Measurements from ENCODE around the gene LRRC27.

Gene LRRC27

DNA sequence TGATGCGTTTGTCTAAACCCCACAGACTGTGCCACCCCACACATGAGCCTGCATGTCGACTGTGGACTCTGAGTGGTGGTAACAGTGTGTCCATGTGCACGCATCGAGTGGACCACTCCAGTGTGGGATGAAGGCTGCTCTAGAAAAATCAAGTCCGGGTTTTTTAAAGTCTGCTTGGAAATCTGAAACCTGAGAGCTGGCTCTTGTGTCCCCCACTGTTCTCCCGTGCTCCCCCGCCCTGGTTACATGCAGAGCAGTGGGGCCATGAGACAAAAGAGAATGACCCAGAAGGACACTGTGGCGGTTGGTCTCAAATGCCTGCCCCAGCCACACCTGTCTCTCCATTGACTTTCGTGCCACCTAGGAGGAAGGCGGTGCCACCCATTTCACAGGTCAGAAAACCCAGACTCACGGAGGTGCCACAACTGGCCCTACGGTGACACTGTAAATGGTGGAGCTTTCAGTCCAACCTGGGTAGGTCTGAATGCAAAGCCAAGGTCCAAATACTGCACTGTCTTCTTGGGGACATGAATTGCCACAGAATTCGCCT lies 37.7 kb downstream of the LRRC27 start:
- CTCF ChIA-PET: interaction anchor here (0.8 to 1.4 kb wide), 2 partner anchors 10 to 18 kb away, joined by 3 to 4 read pairs; no protein-coding TSS in a partner anchor
- POLR2A ChIA-PET: no interaction called here
- H3K27ac ChIP-seq (ENCODE audit: insufficient read depth in 1 of 2, low read depth in 1 of 2, low read length in 2 of 2, poor library complexity in 1 of 2, severe bottlenecking in 2 of 2): no peak overlapping the region
- no peaks in the 10 kb centered on the region for H3K9me3 ChIP-seq (ENCODE audit: control extremely low read depth in 1 of 5, control insufficient read depth in 4 of 5, insufficient read depth in 2 of 5, low read depth in 1 of 5, low read length in 4 of 5)
- no peak for DNase-seq
- H3K27me3 ChIP-seq (replicated peaks in 2 of 5; ENCODE audit: control insufficient read depth in 4 of 5, insufficient read depth in 5 of 5, low read length in 4 of 5): no peaks in the 10 kb centered on the region
- peaks cover 0 to 22% (median 20%) of the 10 kb centered on the region in 4 experiments for H3K4me1 ChIP-seq (ENCODE audit: control extremely low read depth in 1 of 4, control insufficient read depth in 4 of 4, insufficient read depth in 4 of 4, low read length in 3 of 4)
- peaks cover 0 to 17% (median 5%) of the 10 kb centered on the region in 4 experiments for H3K36me3 ChIP-seq (ENCODE audit: control insufficient read depth in 4 of 4, insufficient read depth in 4 of 4, low read length in 3 of 4)
- over 99% methylated on average over 13 of the region's 13 CpGs for WGBS (ENCODE audit: insufficient coverage)
- H3K4me3 ChIP-seq (ENCODE audit: control insufficient read depth in 1 of 7, extremely low read depth in 1 of 7, insufficient read depth in 4 of 7, low read depth in 2 of 7, low read length in 6 of 7): no peak overlapping the region

DNA sequence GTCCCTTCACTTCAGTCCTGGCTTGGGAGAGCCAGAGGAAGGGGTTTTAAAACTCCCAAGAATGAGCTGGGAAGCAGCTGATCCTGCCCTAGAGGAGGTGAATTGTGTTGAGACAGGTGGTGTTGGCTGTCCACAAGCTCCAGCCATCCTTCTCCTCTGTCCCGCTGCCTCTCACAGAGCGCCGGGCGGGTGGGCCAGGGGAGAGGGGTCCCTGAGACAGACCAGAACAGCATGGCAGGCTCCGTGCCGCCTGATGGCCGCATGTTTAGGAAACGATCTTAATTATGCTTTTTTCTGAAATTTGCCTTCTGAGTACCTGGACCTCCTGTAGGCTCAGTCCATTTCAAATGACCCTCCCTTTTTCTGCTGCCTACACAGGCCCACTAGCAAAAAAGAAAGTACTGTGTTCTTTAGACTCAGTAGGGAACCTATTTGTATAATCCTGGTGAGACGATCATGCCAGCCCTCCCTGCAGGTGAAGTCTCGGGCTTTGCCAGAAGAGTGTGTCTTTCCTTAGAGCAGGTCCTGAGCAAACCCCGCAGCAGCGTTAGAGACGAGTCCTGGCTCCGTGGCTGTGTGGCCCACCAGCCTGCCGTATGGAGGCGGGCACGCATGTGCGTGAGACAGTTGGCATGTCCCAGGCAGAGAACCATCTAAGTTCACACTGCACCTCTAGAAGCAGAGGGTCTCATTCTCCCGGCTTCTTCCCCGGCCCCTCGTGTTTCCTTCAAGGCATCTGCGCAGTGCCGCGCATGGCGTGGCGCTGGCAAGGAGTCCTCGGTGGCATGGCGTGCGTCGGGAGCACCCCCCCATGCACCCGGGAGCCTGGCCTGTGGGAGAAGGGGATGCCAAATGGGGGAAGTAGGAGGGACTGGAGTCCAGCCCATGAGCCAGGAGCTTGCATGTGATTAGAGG lies 38.7 kb downstream of the LRRC27 start:
- CTCF ChIA-PET: interaction anchor here (0.8 to 2.6 kb wide), 5 partner anchors 10 to 17 kb away, joined by 3 to 7 read pairs (median 5); no protein-coding TSS in a partner anchor

DNA sequence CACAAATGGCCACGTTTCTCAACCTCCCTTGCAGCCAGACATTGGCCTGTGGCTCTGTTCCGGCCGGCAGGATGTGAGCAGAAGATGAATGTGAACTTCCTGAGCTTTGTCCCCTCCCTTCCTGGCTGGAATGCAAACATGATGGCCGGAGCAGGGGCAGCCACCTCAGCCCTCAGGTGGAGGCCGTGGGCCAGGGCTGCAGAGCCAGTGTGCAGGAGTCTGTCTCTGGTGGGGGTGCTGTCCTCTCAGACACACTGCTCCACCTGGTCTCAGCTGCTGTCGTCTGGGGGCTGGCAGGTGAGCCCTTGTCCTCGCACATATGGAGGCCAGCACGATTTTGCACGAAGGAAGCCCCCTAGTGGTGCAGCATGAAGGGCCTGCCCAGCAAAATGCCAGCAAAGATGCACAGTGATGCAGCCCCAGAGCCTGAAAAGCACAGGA lies 39.7 kb downstream of the LRRC27 start:
- no peaks in the 10 kb centered on the region for H3K9me3 ChIP-seq (ENCODE audit: control extremely low read depth in 1 of 5, control insufficient read depth in 4 of 5, insufficient read depth in 2 of 5, low read depth in 1 of 5, low read length in 4 of 5)
- WGBS (ENCODE audit: insufficient coverage): 82% methylated on average over 7 of the region's 9 CpGs
- peaks cover 0 to 12% (median 1%) of the 10 kb centered on the region in 4 experiments for H3K36me3 ChIP-seq (ENCODE audit: control insufficient read depth in 4 of 4, insufficient read depth in 4 of 4, low read length in 3 of 4)
- H3K4me3 ChIP-seq (ENCODE audit: control insufficient read depth in 1 of 7, extremely low read depth in 1 of 7, insufficient read depth in 4 of 7, low read depth in 2 of 7, low read length in 6 of 7): no peak overlapping the region
- no peaks in the 10 kb centered on the region for H3K27me3 ChIP-seq (replicated peaks in 2 of 5; ENCODE audit: control insufficient read depth in 4 of 5, insufficient read depth in 5 of 5, low read length in 4 of 5)
- ChIA-PET POLR2A (no interaction called here), CTCF (interaction anchor here (0.9 to 2.6 kb wide), 4 partner anchors 10 to 18 kb away, joined by 4 to 7 read pairs (median 6); no protein-coding TSS in a partner anchor)
- no peak for DNase-seq
- no peak overlapping the region for H3K27ac ChIP-seq (ENCODE audit: insufficient read depth in 1 of 2, low read depth in 1 of 2, low read length in 2 of 2, poor library complexity in 1 of 2, severe bottlenecking in 2 of 2)
- H3K4me1 ChIP-seq (ENCODE audit: control extremely low read depth in 1 of 4, control insufficient read depth in 4 of 4, insufficient read depth in 4 of 4, low read length in 3 of 4): peaks cover 0 to 29% (median 14%) of the 10 kb centered on the region in 4 experiments

More for the DNA sequence above, 38.7 kb downstream of the LRRC27 start:
- WGBS (ENCODE audit: insufficient coverage): 97% methylated on average over 24 of the region's 31 CpGs
- no peaks in the 10 kb centered on the region for H3K9me3 ChIP-seq (ENCODE audit: control extremely low read depth in 1 of 5, control insufficient read depth in 4 of 5, insufficient read depth in 2 of 5, low read depth in 1 of 5, low read length in 4 of 5)
- no peak for DNase-seq
- peaks cover 0 to 24% (median 14%) of the 10 kb centered on the region in 4 experiments for H3K4me1 ChIP-seq (ENCODE audit: control extremely low read depth in 1 of 4, control insufficient read depth in 4 of 4, insufficient read depth in 4 of 4, low read length in 3 of 4)
- peaks cover 0 to 17% (median 5%) of the 10 kb centered on the region in 4 experiments for H3K36me3 ChIP-seq (ENCODE audit: control insufficient read depth in 4 of 4, insufficient read depth in 4 of 4, low read length in 3 of 4)
- H3K4me3 ChIP-seq (ENCODE audit: control insufficient read depth in 1 of 7, extremely low read depth in 1 of 7, insufficient read depth in 4 of 7, low read depth in 2 of 7, low read length in 6 of 7): no peak overlapping the region
- no peaks in the 10 kb centered on the region for H3K27me3 ChIP-seq (replicated peaks in 2 of 5; ENCODE audit: control insufficient read depth in 4 of 5, insufficient read depth in 5 of 5, low read length in 4 of 5)
- POLR2A ChIA-PET: no interaction called here
- H3K27ac ChIP-seq (ENCODE audit: insufficient read depth in 1 of 2, low read depth in 1 of 2, low read length in 2 of 2, poor library complexity in 1 of 2, severe bottlenecking in 2 of 2): no peak overlapping the region

DNA sequence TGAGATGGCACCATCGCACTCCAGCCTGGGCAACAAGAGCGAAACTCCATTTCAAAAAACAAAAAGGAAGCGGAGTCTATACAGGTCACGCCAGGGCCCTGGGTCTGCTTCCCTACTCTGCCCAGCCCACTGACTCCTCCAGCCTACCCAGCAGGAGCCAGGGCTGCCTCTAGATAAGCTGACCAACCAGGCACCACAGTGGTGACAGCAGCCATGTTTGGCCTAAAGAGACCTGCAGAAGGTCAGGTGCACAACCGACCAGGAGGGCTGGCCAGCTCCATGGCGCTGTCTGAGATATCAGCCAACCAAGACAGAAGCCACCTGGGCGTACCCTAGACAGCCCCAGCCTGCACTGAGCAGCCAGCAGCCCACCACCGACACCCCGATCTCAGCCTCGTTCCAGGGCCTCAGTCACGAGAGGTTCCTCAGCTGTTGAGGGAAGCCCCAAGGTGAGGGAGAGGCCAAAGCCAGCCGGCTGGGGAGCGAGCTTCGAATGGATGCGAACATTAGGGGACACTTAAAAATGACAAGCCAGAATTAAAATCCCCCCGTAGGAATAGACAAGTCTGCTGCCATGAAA lies 40.6 kb downstream of the LRRC27 start:
- CTCF ChIA-PET: interaction anchor here (0.9 to 2.6 kb wide), 7 partner anchors 9 to 87 kb away, joined by 3 to 6 read pairs (median 4); no protein-coding TSS in a partner anchor
- Histone ChIP-seq H3K27ac (ENCODE audit: insufficient read depth in 1 of 2, low read depth in 1 of 2, low read length in 2 of 2, poor library complexity in 1 of 2, severe bottlenecking in 2 of 2) (no peak overlapping the region), H3K4me3 (ENCODE audit: control insufficient read depth in 1 of 7, extremely low read depth in 1 of 7, insufficient read depth in 4 of 7, low read depth in 2 of 7, low read length in 6 of 7) (no peak overlapping the region), H3K27me3 (replicated peaks in 2 of 5; ENCODE audit: control insufficient read depth in 4 of 5, insufficient read depth in 5 of 5, low read length in 4 of 5) (no peaks in the 10 kb centered on the region), H3K9me3 (ENCODE audit: control extremely low read depth in 1 of 5, control insufficient read depth in 4 of 5, insufficient read depth in 2 of 5, low read depth in 1 of 5, low read length in 4 of 5) (no peaks in the 10 kb centered on the region), H3K4me1 (ENCODE audit: control extremely low read depth in 1 of 4, control insufficient read depth in 4 of 4, insufficient read depth in 4 of 4, low read length in 3 of 4) (peaks cover 0 to 29% (median 14%) of the 10 kb centered on the region in 4 experiments), H3K36me3 (ENCODE audit: control insufficient read depth in 4 of 4, insufficient read depth in 4 of 4, low read length in 3 of 4) (peaks cover 0 to 4% (median 0%) of the 10 kb centered on the region in 4 experiments)
- WGBS (ENCODE audit: insufficient coverage): 95% methylated on average over 16 of the region's 16 CpGs
- POLR2A ChIA-PET: no interaction called here
- no peak for DNase-seq

DNA sequence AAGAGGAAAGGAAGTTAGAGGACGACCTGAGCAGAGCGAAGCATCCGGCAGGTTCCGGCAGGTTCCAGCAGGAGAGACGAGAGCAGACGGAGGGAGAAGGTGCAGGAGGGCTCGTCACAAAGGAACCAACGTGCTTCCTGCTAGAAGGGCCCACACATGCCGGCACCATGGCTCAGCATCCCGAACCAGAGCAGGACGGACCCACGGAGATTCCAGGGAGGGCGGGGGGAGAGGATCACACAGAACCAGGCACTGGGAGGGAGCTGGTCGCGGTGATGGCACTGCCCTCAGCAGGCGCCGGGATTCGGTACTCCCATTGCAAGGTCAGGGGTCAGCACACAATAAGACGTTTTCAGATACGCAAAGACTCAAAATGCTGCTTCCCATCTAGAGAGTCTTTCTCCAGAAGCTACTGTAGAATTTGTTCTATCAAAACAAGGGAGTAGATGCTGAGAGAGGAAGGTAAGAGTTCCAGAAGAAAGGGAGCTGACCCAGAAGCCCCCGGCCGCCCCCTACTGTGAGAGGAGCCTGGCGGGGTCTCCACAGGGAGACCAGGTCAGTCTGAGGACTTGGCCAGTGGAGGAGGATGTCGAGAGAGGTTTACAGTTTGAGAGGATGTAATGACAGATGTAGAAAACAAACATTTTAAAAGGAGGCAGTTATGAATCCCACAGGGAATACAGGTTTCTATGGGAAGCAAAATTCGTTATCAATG lies 41.4 kb downstream of the LRRC27 start:
- CTCF ChIA-PET: interaction anchor here (0.9 to 2.0 kb wide), 6 partner anchors 8 to 86 kb away, joined by 3 to 5 read pairs (median 3); no protein-coding TSS in a partner anchor
- WGBS (ENCODE audit: insufficient coverage): 96% methylated on average over 24 of the region's 25 CpGs
- Histone ChIP-seq H3K36me3 (ENCODE audit: control insufficient read depth in 4 of 4, insufficient read depth in 4 of 4, low read length in 3 of 4) (peaks cover 0 to 4% (median 0%) of the 10 kb centered on the region in 4 experiments), H3K4me3 (ENCODE audit: control insufficient read depth in 1 of 7, extremely low read depth in 1 of 7, insufficient read depth in 4 of 7, low read depth in 2 of 7, low read length in 6 of 7) (no peak overlapping the region), H3K9me3 (ENCODE audit: control extremely low read depth in 1 of 5, control insufficient read depth in 4 of 5, insufficient read depth in 2 of 5, low read depth in 1 of 5, low read length in 4 of 5) (no peaks in the 10 kb centered on the region), H3K27ac (ENCODE audit: insufficient read depth in 1 of 2, low read depth in 1 of 2, low read length in 2 of 2, poor library complexity in 1 of 2, severe bottlenecking in 2 of 2) (no peak overlapping the region), H3K4me1 (ENCODE audit: control extremely low read depth in 1 of 4, control insufficient read depth in 4 of 4, insufficient read depth in 4 of 4, low read length in 3 of 4) (peaks cover 0 to 29% (median 14%) of the 10 kb centered on the region in 4 experiments), H3K27me3 (replicated peaks in 2 of 5; ENCODE audit: control insufficient read depth in 4 of 5, insufficient read depth in 5 of 5, low read length in 4 of 5) (no peaks in the 10 kb centered on the region)
- no peak for DNase-seq
- POLR2A ChIA-PET: no interaction called here

DNA sequence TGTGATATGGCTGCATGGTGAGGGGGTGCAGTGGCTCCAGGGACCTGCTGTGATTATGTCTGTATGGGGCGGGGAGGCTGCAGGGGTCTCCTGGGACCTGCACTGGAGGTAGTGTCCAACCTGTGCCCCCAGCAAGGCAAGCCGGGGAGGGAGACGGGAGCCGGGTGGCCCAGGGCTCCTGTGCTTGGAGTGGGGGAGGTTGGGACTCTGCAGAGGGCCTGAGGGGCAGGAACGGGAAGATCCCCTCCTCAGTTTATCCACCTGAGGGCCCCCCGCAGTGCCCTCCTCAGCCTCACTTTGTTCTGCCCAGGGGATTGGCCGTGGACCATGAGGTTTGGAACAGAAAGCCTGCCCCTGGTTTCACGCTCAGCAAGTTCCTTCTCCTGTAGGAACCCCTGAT lies 42.2 kb downstream of the LRRC27 start:
- CTCF ChIA-PET: interaction anchor here (1.4 kb wide), 1 partner anchor 20 kb away, joined by 3 read pairs; no protein-coding TSS in a partner anchor
- DNase-seq: no peak
- Histone ChIP-seq H3K4me3 (ENCODE audit: control insufficient read depth in 1 of 7, extremely low read depth in 1 of 7, insufficient read depth in 4 of 7, low read depth in 2 of 7, low read length in 6 of 7) (no peak overlapping the region), H3K27me3 (replicated peaks in 2 of 5; ENCODE audit: control insufficient read depth in 4 of 5, insufficient read depth in 5 of 5, low read length in 4 of 5) (no peaks in the 10 kb centered on the region), H3K27ac (ENCODE audit: insufficient read depth in 1 of 2, low read depth in 1 of 2, low read length in 2 of 2, poor library complexity in 1 of 2, severe bottlenecking in 2 of 2) (no peak overlapping the region), H3K36me3 (ENCODE audit: control insufficient read depth in 4 of 4, insufficient read depth in 4 of 4, low read length in 3 of 4) (peaks cover 0 to 1% (median 0%) of the 10 kb centered on the region in 4 experiments), H3K4me1 (ENCODE audit: control extremely low read depth in 1 of 4, control insufficient read depth in 4 of 4, insufficient read depth in 4 of 4, low read length in 3 of 4) (peaks cover 0 to 29% (median 14%) of the 10 kb centered on the region in 4 experiments), H3K9me3 (ENCODE audit: control extremely low read depth in 1 of 5, control insufficient read depth in 4 of 5, insufficient read depth in 2 of 5, low read depth in 1 of 5, low read length in 4 of 5) (no peaks in the 10 kb centered on the region)
- POLR2A ChIA-PET: no interaction called here
- 91% methylated on average over 5 of the region's 8 CpGs for WGBS (ENCODE audit: insufficient coverage)
